HG02885 (cell line): ENCODE data around the gene TRABD2B.

ENCODE experiments used
- ATAC-seq: cut with Tn5 transposase; IDR thresholded peaks from one replicate; pipeline ENCODE4 v1.9.1; 2021; ENCODE audit warnings: mild to moderate bottlenecking; ENCODE audit not compliant: unreplicated experiment, poor library complexity

The TRABD2B gene

DNA sequence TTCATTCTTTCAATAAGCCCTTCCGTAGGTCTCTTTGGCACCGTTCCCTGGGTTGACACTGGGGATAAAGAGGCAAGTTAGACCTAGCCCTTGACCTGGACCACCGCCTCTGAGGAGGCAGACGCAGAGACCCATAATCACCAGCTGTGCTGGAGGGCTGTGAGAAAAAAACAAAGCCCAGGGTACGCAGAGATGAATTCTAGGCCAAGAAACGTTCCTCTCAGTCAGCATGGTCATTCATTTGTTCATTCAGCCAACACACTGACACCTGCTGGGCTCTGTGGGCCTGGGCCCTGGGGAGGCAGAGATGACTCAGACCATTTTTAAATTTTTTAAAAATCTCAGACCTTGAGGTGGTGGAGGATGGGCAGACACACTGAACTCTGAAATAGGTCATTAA, 26.3 kb upstream of the TRABD2B start:
- ATAC-seq: no peak

GRCh38 chr1:48022306-48022705, 25.1 kb upstream of the TRABD2B start:
- ATAC-seq: no peak

- no peak for ATAC-seq
Measured at GRCh38 chr1:48021792-48022191, 24.6 kb upstream of the TRABD2B start.

- no peak for ATAC-seq
Measured at GRCh38 chr1:48019714-48020315, 22.6 kb upstream of the TRABD2B start.

- no peak for ATAC-seq
Measured at GRCh38 chr1:48018799-48019198, 21.6 kb upstream of the TRABD2B start.

- no peak for ATAC-seq
Measured at GRCh38 chr1:48017716-48018115, 20.5 kb upstream of the TRABD2B start.

GRCh38 chr1:48016515-48016914, 19.3 kb upstream of the TRABD2B start:
- ATAC-seq: no peak

GRCh38 chr1:48013270-48013669, 16.1 kb upstream of the TRABD2B start:
- no peak for ATAC-seq

- ATAC-seq: no peak
Measured at GRCh38 chr1:48007047-48007446, 9.9 kb upstream of the TRABD2B start.

DNA sequence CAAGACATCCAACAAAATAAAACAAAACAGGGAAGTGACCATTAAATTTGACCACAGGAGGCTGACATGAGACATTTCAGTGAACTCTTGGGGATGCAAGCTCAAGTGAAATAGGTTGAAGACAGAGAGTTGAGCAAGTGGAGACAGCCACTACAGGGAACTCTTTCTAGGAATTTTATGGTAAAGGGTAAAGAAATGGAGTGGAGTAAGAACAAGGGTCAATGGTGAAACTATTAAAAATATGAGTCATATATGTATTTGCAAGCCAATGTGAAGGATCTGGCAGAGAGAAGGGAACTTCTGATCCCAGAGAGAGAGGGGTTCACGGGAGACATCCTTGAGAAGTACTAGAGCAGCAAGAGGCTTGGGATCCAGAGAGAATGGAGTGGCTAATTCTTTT, 9.1 kb upstream of the TRABD2B start:
- ATAC-seq: no peak

DNA sequence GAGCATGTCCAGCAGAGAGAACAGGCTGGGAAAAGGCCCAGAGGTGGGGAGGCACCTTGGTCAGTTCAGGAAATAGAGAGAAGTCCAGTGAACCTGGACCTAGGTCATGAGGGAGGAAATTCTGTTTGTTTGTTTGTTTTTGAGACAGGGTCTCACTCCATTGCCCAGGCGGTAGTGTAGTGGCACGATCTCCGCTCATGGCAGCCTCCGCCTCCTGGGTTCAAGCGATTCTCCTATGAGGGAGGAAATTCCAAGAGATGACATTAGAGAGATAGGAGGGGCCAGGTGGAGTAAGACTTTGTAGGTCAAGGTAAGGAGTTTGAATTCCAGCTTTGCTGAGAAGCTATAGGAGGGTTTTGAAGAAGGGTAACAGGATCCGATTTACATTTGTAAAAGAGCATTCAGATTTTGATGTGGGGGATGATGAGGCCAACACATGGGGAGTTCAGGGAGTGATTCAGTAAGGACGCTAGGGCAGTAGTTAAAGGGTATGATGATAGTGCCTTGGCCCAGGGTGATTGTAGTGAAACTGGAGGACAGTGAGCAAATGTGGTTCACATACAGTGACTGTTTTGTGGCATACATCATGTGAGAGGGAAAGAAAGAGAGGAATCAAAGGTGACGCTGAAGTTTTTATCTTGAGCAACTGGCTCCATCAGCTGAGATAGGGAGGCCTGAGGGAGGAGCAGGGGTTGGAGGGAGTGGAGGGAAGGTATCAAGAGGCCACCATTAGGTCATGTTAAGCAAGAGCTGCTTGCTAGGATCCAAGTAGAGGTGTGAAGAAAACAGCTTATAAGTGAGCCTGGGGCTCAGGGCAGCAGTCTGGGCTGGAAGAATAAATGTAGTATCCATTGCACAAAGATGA, 8.3 kb upstream of the TRABD2B start:
- no peak for ATAC-seq

DNA sequence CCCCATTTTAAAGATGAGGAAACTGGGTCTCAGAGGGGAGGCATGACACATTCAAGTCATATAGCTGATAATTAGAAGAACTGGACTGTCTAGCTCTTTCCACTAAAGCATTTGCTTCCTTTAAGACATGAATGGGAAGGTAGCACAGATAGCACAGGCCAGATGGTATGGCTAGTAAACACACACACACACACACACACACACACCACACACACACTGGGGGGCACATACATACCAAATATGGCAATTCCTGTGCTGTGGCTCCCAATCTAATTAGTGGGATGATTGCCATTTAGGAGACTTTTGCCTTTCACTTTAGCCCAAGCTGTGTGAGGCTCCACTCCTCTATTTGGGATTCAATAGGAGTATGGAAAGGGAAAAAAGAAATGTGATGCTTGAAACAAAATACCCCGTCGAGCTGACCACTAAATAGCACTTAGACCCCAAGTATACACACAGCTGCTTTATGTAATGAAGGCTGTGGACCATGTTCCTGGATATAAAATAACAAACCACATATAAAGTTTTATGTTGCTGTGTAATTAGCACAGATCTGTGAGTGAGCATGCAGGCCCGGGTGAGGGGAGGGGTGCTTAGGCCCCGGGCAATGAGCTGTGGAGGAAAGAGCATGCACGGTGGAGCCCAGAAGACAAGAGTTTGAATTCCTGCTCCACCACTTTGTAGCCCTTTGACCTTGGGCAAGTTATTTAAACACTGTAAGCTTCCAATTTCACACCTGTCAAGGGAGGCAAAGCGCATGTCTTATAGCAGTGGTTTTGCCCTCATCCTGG, 6.8 kb upstream of the TRABD2B start:
- no peak for ATAC-seq

- ATAC-seq: no peak
Measured at GRCh38 chr1:48002142-48002541, 5.0 kb upstream of the TRABD2B start.

DNA sequence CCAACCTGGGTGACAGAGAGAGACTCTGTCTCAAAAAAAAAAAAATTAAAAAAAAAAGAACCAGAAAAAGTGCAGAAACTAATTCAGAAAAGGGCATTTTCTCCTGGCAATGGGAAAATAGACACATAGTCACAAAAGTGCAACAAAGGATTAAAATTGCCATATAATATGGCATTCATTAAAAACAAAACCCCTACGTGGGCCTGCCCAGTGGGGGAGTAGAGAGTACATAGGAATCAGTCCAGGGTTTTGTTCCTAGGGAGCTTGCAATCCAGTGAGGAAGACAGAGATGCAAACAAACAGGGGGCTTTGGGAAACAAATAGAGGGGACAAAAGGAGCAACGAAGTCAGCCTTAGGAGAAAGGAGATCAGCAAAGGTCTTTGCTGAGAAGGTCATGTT, 4.5 kb upstream of the TRABD2B start:
- ATAC-seq: no peak

GRCh38 chr1:48000883-48001282, 3.7 kb upstream of the TRABD2B start:
- ATAC-seq: no peak

- ATAC-seq: no peak
Measured at GRCh38 chr1:47999097-47999496, 1.9 kb upstream of the TRABD2B start.

- no peak for ATAC-seq
Measured at GRCh38 chr1:47998396-47998990, 1.3 kb upstream of the TRABD2B start.

DNA sequence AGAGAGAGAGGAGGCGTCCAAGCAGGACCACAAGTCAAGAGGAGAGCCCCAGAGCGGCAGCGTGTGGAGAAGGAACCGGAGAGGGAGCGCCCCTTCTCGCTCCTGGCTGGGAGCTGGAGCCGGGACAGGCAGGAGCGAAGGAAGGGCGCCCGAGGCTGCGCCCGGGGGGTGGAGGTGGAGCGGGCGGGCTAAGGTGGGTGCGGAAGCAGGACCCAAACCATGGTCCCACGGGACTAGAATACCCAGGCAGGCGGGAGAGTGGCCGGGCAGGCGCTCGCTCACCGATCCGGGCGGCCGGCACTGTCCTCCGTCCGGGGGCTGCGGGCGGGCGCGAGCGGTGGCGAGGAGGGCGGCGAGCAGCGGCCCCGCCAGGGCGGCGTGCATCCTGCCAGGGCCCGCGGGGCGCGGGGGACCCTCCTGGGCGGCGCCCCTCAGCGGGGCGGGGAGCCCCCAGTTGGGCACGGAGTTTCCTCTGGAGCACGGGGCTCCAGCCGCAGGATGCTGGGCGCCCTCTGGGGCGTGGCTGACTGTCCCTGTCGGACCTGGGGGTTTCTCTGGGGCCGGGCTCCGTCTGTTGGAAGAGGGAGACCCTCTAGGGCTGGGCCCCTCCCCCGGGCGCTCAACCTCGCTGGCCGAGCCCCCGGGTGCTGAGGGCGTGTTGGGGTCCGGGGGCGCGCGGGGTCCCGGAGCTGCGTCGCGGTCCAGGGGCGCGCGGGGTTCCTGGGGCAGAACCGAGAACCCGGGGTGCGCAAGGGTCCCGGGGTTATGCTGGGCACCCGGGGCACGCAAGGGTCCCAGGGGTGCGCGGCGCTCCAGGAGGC, 569 bp downstream of the TRABD2B start:
- ATAC-seq: no peak

- no peak for ATAC-seq
Measured at GRCh38 chr1:47996060-47996405, 1.2 kb downstream of the TRABD2B start.
